Measurements from ENCODE around the gene ZDHHC16. TPM values are rescaled to one million over a fixed set of nuclear protein-coding genes. Genes with fewer than 3 reads are reported as not detected.

The ZDHHC16 gene
- total RNA-seq, 1 donor from 2014 or later, result 53.7 TPM

- no peak for TF ChIP-seq CTCF (conservative IDR thresholded peaks at IDR 0.05)
- H3K9me3 Mint-ChIP-seq, result no peaks in the 10 kb centered on the region
- peak overlapping the region; percentile 41 for H3K27ac Mint-ChIP-seq
- no peaks in the 10 kb centered on the region for H3K27me3 Mint-ChIP-seq
- H3K4me1 Mint-ChIP-seq (ENCODE audit: unreplicated experiment), result no peaks in the 10 kb centered on the region
- H3K36me3 Mint-ChIP-seq, result peaks cover 27% of the 10 kb centered on the region
- no peak for DNase-seq (ENCODE audit: extremely low spot score, unreplicated experiment)
- no peak overlapping the region for H3K4me3 Mint-ChIP-seq
Observed at GRCh38 chr10:97481071-97481470, 35.1 kb downstream of the ZDHHC16 start.

DNA sequence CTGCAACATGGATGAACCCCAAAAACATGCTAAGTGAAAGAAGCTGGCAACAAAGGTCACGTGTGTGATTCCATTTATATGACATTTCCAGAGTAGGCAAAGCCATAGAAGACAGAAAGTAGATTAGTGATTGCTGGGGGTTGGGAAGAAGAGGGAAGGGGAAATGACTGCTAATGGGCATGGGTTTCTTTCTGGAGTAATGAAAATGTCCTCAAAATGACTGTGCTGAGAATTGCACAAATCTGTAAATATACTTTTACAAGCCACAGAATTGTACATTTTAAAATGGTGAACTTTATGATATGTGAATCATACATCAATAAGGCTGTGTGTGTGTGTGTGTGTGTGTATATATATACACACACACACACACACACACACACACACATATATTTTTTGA, 36.4 kb downstream of the ZDHHC16 start:
- Mint-ChIP-seq H3K36me3 (peaks cover 21% of the 10 kb centered on the region), H3K27me3 (no peaks in the 10 kb centered on the region), H3K27ac (no peak overlapping the region), H3K4me3 (no peak overlapping the region), H3K9me3 (no peaks in the 10 kb centered on the region), H3K4me1 (ENCODE audit: unreplicated experiment) (no peaks in the 10 kb centered on the region)
- DNase-seq (ENCODE audit: extremely low spot score, unreplicated experiment), result no peak
- no peak for TF ChIP-seq CTCF (conservative IDR thresholded peaks at IDR 0.05)

DNA sequence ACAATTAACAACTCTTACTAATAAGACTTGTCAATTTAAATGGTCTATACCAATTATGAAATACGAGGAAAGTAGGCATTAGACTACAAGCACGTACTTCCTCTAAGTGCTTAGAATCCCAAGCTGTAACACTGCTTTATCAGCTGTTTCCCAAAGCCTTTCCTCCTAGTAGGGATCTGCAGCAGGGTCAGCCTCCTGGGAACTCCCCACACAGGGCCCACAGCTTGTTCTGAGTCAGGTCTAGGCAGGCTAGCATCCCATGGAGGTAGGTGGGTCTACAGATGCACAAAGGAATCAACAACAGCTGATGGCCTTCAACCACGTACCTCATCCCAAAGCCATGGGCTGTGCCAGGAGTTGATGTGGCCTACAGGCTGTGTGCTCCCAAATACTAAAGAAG, 37.5 kb downstream of the ZDHHC16 start:
- H3K27me3 Mint-ChIP-seq, result no peaks in the 10 kb centered on the region
- DNase-seq (ENCODE audit: extremely low spot score, unreplicated experiment), result no peak

DNA sequence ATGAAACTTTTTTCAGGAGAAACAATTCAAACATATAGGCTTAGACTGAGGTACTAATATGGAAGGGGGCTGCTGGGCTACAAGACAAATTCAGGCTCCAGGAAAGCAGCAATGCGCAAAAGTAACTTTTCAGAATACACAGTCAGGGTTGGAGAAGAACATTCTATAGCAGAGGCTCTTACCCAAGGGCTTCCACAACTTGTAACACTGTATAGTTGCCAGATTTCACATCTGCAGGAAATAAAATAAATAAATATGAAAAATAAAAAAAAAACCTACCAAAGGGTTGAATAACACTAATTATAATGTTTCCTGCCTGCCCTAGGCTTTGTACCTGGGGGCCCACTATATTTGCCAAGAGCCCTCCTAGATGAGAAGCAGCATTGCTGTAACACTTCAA, 37.9 kb downstream of the ZDHHC16 start:
- no peak overlapping the region for H3K27ac Mint-ChIP-seq

More for the DNA sequence above, 37.5 kb downstream of the ZDHHC16 start:
- Mint-ChIP-seq H3K9me3 (no peaks in the 10 kb centered on the region), H3K27ac (no peak overlapping the region), H3K4me1 (ENCODE audit: unreplicated experiment) (no peaks in the 10 kb centered on the region), H3K36me3 (peaks cover 20% of the 10 kb centered on the region), H3K4me3 (no peak overlapping the region)
- TF ChIP-seq CTCF (conservative IDR thresholded peaks at IDR 0.05), result no peak

GRCh38 chr10:97485647-97486281, 39.8 kb downstream of the ZDHHC16 start:
- H3K4me3 Mint-ChIP-seq, result no peak overlapping the region
- no peak for DNase-seq (ENCODE audit: extremely low spot score, unreplicated experiment)
- H3K4me1 Mint-ChIP-seq (ENCODE audit: unreplicated experiment), result peaks cover 5% of the 10 kb centered on the region
- H3K36me3 Mint-ChIP-seq, result peaks cover 19% of the 10 kb centered on the region
- H3K27ac Mint-ChIP-seq, result no peak overlapping the region
- H3K27me3 Mint-ChIP-seq, result no peaks in the 10 kb centered on the region
- no peak for TF ChIP-seq CTCF (conservative IDR thresholded peaks at IDR 0.05)
- no peaks in the 10 kb centered on the region for H3K9me3 Mint-ChIP-seq

More for the DNA sequence above, 37.9 kb downstream of the ZDHHC16 start:
- Mint-ChIP-seq H3K27me3 (no peaks in the 10 kb centered on the region), H3K4me3 (no peak overlapping the region), H3K9me3 (no peaks in the 10 kb centered on the region), H3K36me3 (peaks cover 20% of the 10 kb centered on the region), H3K4me1 (ENCODE audit: unreplicated experiment) (no peaks in the 10 kb centered on the region)
- TF ChIP-seq CTCF (conservative IDR thresholded peaks at IDR 0.05), result no peak
- no peak for DNase-seq (ENCODE audit: extremely low spot score, unreplicated experiment)
